MM.1S (cell line): ENCODE measurements around the gene XIRP2.
"Not testable (repeated sequence)": the region's sequence is repeated elsewhere in the genome, so short reads cannot be mapped to it uniquely, and the experiment has no call there.

Experiments used
- DNase-seq: peaks from one replicate; pipeline ENCODE4 v3.0.0-alpha.2; 2015
- H2AFZ ChIP-seq: fragments of 300-600 bp; sonication (generic); 2 replicates; pipeline ENCODE4 v1.6.0; 2016; ENCODE audit warnings: antibody characterized with exemption, low read length
- H3F3A ChIP-seq: fragments of 300-600 bp; sonication (generic); 2 replicates; pipeline ENCODE4 v1.6.1; 2016; ENCODE audit warnings: mild to moderate bottlenecking, antibody characterized with exemption, low read length, moderate library complexity, mixed read lengths; ENCODE audit not compliant: insufficient read depth
- H3K27ac ChIP-seq: fragments of 300-600 bp; sonication (generic); 2 replicates; pipeline ENCODE4 v1.5.1; 2016; ENCODE audit warnings: mild to moderate bottlenecking, low read length
- H3K27me3 ChIP-seq: fragments of 300-600 bp; sonication (generic); replicated peaks from 2 replicates; pipeline ENCODE4 v1.6.0; 2016; ENCODE audit warnings: low read length; ENCODE audit not compliant: insufficient read depth
- H3K36me3 ChIP-seq: fragments of 300-600 bp; sonication (generic); replicated peaks from 2 replicates; pipeline ENCODE4 v1.6.1; 2016; ENCODE audit warnings: mild to moderate bottlenecking, low read length, mixed read lengths; ENCODE audit not compliant: insufficient read depth
- H3K4me1 ChIP-seq: fragments of 300-600 bp; sonication (generic); 2 replicates; pipeline ENCODE4 v1.6.1; 2016; ENCODE audit warnings: low read length, mixed read lengths
- H3K4me2 ChIP-seq: fragments of 300-600 bp; sonication (generic); 2 replicates; pipeline ENCODE4 v1.6.0; 2016; ENCODE audit warnings: low read depth, low read length
- H3K4me3 ChIP-seq: fragments of 300-600 bp; sonication (generic); 2 replicates; pipeline ENCODE4 v1.5.1; 2016; ENCODE audit warnings: low read length, mixed read lengths
- H3K79me2 ChIP-seq: fragments of 300-600 bp; sonication (generic); 2 replicates; pipeline ENCODE4 v1.6.1; 2016; ENCODE audit warnings: mixed run types, low read length, mixed read lengths
- H3K9ac ChIP-seq: fragments of 300-600 bp; sonication (generic); 2 replicates; pipeline ENCODE4 v1.6.1; 2016; ENCODE audit warnings: low read length, mixed read lengths
- H3K9me2 ChIP-seq: fragments of 300-600 bp; sonication (generic); replicated peaks from 2 replicates; pipeline ENCODE4 v1.6.1; 2016; ENCODE audit warnings: mild to moderate bottlenecking, low read length, mixed read lengths; ENCODE audit not compliant: insufficient read depth
- H3K9me3 ChIP-seq: fragments of 300-600 bp; sonication (generic); replicated peaks from 2 replicates; pipeline ENCODE4 v1.6.1; 2016; ENCODE audit warnings: mild to moderate bottlenecking, low read length, mixed read lengths; ENCODE audit not compliant: insufficient read depth
- H4K20me1 ChIP-seq: fragments of 300-600 bp; sonication (generic); 2 replicates; pipeline ENCODE4 v1.6.1; 2016; ENCODE audit warnings: mild to moderate bottlenecking, low read length, moderate library complexity, mixed read lengths; ENCODE audit not compliant: insufficient read depth
- CTCF ChIP-seq: fragments of 300-600 bp; sonication (generic); IDR thresholded peaks from 2 replicates; pipeline ENCODE4 v1.5.1; 2016; ENCODE audit warnings: antibody characterized with exemption, low read length, mixed read lengths
- EZH2 ChIP-seq: fragments of 300-600 bp; sonication (generic); optimal IDR thresholded peaks from 2 replicates; pipeline ENCODE3; 2017; ENCODE audit warnings: low read depth, mild to moderate bottlenecking, antibody characterized with exemption, low read length, mixed read lengths
- EZH2phosphoT487 ChIP-seq: fragments of 300-600 bp; sonication (generic); IDR thresholded peaks from 2 replicates; pipeline ENCODE4 v1.6.1; 2018; ENCODE audit warnings: antibody characterized with exemption, low read length

XIRP2 gene

GRCh38 chr2:167028503-167028902, 140.2 kb downstream of the XIRP2 start:
- Histone ChIP-seq H3K9ac (no peak overlapping the region), H3K27ac (no peak overlapping the region), H3F3A (no peaks in the 10 kb centered on the region), H3K9me3 (no peaks in the 10 kb centered on the region), H3K4me3 (no peak overlapping the region), H4K20me1 (no peaks in the 10 kb centered on the region), H3K4me1 (no peaks in the 10 kb centered on the region), H3K79me2 (no peaks in the 10 kb centered on the region), H3K27me3 (no peaks in the 10 kb centered on the region), H3K36me3 (no peaks in the 10 kb centered on the region), H3K4me2 (no peak overlapping the region), H3K9me2 (no peaks in the 10 kb centered on the region), H2AFZ (no peak overlapping the region)
- DNase-seq: no peak
- TF ChIP-seq EZH2: no peak
- no peak for TF ChIP-seq EZH2phosphoT487
- TF ChIP-seq CTCF: no peak

DNA sequence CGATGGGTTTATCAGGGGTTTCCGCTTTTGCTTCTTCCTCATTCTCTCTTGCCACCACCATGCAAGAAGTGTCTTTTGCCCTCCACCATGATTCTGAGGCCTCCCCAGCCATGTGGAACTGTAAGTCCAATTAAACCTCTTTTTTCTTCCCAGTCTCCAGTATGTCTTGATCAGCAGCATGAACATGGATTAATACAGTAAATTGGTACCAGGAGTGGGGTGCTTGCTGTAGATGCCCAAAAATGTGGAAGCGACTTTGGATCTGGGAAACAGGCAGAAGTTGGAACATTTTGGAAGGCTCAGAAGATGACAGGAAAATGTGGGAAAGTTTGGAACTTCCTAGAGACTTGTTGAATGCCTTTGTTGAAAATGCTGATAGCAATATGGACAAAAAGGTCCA, 146.7 kb downstream of the XIRP2 start:
- H3K9ac ChIP-seq, H3K27ac ChIP-seq, H3K79me2 ChIP-seq, H2AFZ ChIP-seq, H3K4me3 ChIP-seq, DNase-seq, H3K36me3 ChIP-seq, H3K9me2 ChIP-seq, H3K4me1 ChIP-seq, H4K20me1 ChIP-seq, H3K9me3 ChIP-seq, H3F3A ChIP-seq, H3K27me3 ChIP-seq, H3K4me2 ChIP-seq: not testable (repeated sequence)

GRCh38 chr2:167048829-167049228, 160.5 kb downstream of the XIRP2 start:
- H3K9ac ChIP-seq: no peak overlapping the region
- no peaks in the 10 kb centered on the region for H3K9me3 ChIP-seq
- H3K4me1 ChIP-seq: no peaks in the 10 kb centered on the region
- no peaks in the 10 kb centered on the region for H3K79me2 ChIP-seq
- H3K27ac ChIP-seq: no peak overlapping the region
- no peak overlapping the region for H3K4me2 ChIP-seq
- no peak for TF ChIP-seq EZH2
- no peak for TF ChIP-seq EZH2phosphoT487
- TF ChIP-seq CTCF: no peak
- no peak overlapping the region for H2AFZ ChIP-seq
- H3K36me3 ChIP-seq: no peaks in the 10 kb centered on the region
- H4K20me1 ChIP-seq: no peaks in the 10 kb centered on the region
- no peak for DNase-seq
- H3K4me3 ChIP-seq: no peak overlapping the region
- no peaks in the 10 kb centered on the region for H3F3A ChIP-seq
- H3K9me2 ChIP-seq: no peaks in the 10 kb centered on the region
- no peaks in the 10 kb centered on the region for H3K27me3 ChIP-seq

DNA sequence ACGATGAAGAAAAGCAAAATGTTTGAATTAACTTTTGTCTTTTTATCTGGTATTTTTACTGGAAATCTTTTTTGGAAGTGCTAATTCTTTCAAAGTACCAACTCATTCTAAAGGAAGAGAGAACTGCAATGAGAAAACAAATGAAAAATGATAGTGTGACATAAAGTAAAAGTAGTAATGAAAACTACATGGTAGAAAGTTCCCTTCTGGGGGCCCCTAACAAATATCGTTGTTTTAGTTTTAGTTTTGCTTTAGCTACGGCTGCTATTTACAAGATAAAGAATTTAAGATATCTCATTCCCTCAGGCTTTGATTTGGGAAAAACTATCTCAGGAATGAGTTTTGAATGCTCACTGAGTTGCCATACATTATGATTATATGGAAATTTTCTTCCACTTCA, 161.4 kb downstream of the XIRP2 start:
- Histone ChIP-seq H3K9me2 (no peaks in the 10 kb centered on the region), H3K9ac (no peak overlapping the region), H3K4me1 (no peaks in the 10 kb centered on the region), H3K27me3 (no peaks in the 10 kb centered on the region), H4K20me1 (no peaks in the 10 kb centered on the region), H3K9me3 (no peaks in the 10 kb centered on the region), H2AFZ (no peak overlapping the region), H3F3A (no peaks in the 10 kb centered on the region), H3K27ac (no peak overlapping the region), H3K4me3 (no peak overlapping the region), H3K36me3 (no peaks in the 10 kb centered on the region), H3K4me2 (peak overlapping the region; percentile 26; the same call in 1 of the 2 replicates), H3K79me2 (no peaks in the 10 kb centered on the region)
- TF ChIP-seq EZH2 (no peak), CTCF (no peak), EZH2phosphoT487 (no peak)
- DNase-seq: peak; percentile 15
